ENCODE results near the gene F12. TPM values are rescaled to one million over a fixed set of nuclear protein-coding genes. Genes with fewer than 3 reads are reported as not detected.

The F12 gene
- total RNA-seq, 1 donor from 2014 or later: 0.31 TPM

GRCh38 chr5:177354256-177354655 lies 55.1 kb downstream of the F12 start:
- intact Hi-C loops (cut with micrococcal nuclease): loop anchor here (5.0 kb wide), 1 partner anchor 222 kb away; the partner anchor contains the start of gene NSD1
- ChIA-PET CTCF (no interaction called here), POLR2A (no interaction called here)
- DNase-seq (no peak), ATAC-seq (ENCODE audit: low read depth) (no peak)
- Mint-ChIP-seq H3K4me1 (peaks cover 65% of the 10 kb centered on the region), H3K27me3 (no peaks in the 10 kb centered on the region), H3K27ac (no peak overlapping the region), H3K36me3 (ENCODE audit: low read depth) (peaks cover 18% of the 10 kb centered on the region), H3K4me3 (no peak overlapping the region), H3K9me3 (no peaks in the 10 kb centered on the region)
- no peak for TF ChIP-seq CTCF (IDR thresholded peaks at IDR 0.05)

- ATAC-seq (ENCODE audit: low read depth): no peak
- no peaks in the 10 kb centered on the region for H3K9me3 Mint-ChIP-seq
- peaks cover 62% of the 10 kb centered on the region for H3K4me1 Mint-ChIP-seq
- H3K4me3 Mint-ChIP-seq: peak overlapping the region; percentile 38
- intact Hi-C loops (cut with micrococcal nuclease): loop anchor here (5.0 kb wide), 1 partner anchor 221 kb away; the partner anchor contains the start of gene NSD1
- H3K27ac Mint-ChIP-seq: peak overlapping the region; percentile 18
- H3K36me3 Mint-ChIP-seq (ENCODE audit: low read depth): peaks cover 22% of the 10 kb centered on the region
- POLR2A ChIA-PET: interaction anchor here (0.7 to 2.5 kb wide), 2 partner anchors 19 to 247 kb away, joined by 4 to 16 read pairs; partner anchors contain the start of gene B4GALT7
- DNase-seq: no peak
- H3K27me3 Mint-ChIP-seq: no peaks in the 10 kb centered on the region
- no peak for TF ChIP-seq CTCF (IDR thresholded peaks at IDR 0.05)
- CTCF ChIA-PET: interaction anchor here (0.6 to 3.3 kb wide), 2 partner anchors 17 to 45 kb away, joined by 4 to 17 read pairs; no protein-coding TSS in a partner anchor
Observed at GRCh38 chr5:177353093-177353492, 56.3 kb downstream of the F12 start.

Other genes starting within 250 kb of the F12 start
- 35.6 and 36.3 TPM in 2 replicates for gene RAB24, start 105.8 kb downstream of the F12 start, total RNA-seq
- gene PRELID1, start 105.8 kb downstream of the F12 start, total RNA-seq: 141 and 160 TPM in 2 replicates
- 7.6 and 9.1 TPM in 2 replicates for gene MXD3, start 97.7 kb downstream of the F12 start, total RNA-seq
- gene LMAN2, start 57.9 kb downstream of the F12 start, total RNA-seq: 88.0 and 89.7 TPM in 2 replicates
- gene RGS14, start 51.6 kb downstream of the F12 start, total RNA-seq: 50.6 and 58.3 TPM in 2 replicates
- gene SLC34A1, start 25.1 kb downstream of the F12 start, total RNA-seq: not detected in 2 replicates
- gene PFN3, start 8.9 kb downstream of the F12 start, total RNA-seq: not detected in 2 replicates
- gene GRK6, start 17.1 kb upstream of the F12 start, total RNA-seq: 90.6 and 92.6 TPM in 2 replicates
- 2.4 and 3.2 TPM in 2 replicates for gene PRR7, start 37.2 kb upstream of the F12 start, total RNA-seq
- gene DBN1, start 64.1 kb upstream of the F12 start, total RNA-seq: 2.0 and 3.9 TPM in 2 replicates
- 17.0 and 17.7 TPM in 2 replicates for gene PDLIM7, start 88.0 kb upstream of the F12 start, total RNA-seq
- gene DOK3, start 100.3 kb upstream of the F12 start, total RNA-seq: 82.5 and 88.5 TPM in 2 replicates
- gene DDX41, start 107.4 kb upstream of the F12 start, total RNA-seq: 128 and 144 TPM in 2 replicates
- gene FAM193B, start 145.0 kb upstream of the F12 start, total RNA-seq: 108 and 121 TPM in 2 replicates
- 78.4 and 82.2 TPM in 2 replicates for gene TMED9, start 182.6 kb upstream of the F12 start, total RNA-seq
- gene B4GALT7, start 190.6 kb upstream of the F12 start, total RNA-seq: 36.3 and 42.3 TPM in 2 replicates